Measurements from ENCODE around the gene UBXN7. TPM values are rescaled to one million over a fixed set of nuclear protein-coding genes. Genes with fewer than 3 reads are reported as not detected.
"Not testable (repeated sequence)": the region's sequence is repeated elsewhere in the genome, so short reads cannot be mapped to it uniquely, and the experiment has no call there.

Gene UBXN7
- total RNA-seq, 1 donor from 2014 or later: 15.1 TPM

DNA sequence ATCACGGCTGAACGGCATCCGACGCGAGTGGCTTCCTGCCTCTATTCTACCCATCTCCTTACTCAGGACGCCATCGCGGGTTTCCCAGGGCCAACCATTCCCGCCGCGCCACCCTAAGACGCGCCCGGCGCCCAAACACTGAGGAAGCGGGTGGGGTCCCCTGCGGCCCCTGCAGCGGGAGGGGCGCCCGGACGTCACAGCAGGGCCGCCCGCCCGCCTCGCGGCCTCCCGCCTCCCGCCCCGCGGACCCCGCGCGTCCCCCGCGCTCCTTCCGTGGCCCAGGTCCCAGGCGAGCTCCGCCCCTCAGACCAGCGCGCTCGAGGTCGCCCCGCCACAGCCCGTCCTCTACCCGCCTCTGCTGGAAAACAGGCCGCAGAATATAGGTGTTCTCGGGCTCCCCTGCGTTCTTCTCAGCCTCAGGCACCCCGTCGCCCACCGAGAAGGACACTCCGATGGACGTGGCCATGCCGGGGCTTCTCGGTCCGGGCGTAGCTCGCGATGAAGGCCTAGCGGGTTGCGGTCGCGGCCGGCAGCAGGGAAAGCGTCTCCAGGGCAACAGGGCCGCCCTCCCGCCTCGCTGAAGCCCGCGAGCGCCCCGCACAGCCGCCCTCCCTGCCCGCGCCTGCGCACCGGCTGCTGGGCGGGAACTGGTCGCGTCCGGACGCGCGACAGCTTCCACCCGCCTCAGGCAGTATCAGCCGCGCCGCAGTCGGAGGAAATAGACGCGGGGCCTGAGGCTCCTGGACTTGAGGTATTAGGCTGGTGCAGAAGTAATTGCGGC lies 114.3 kb downstream of the UBXN7 start, which contains the start of gene DYNLT2B:
Gene DYNLT2B (minus strand): TSS at position 554 of the 781 bp plus-strand sequence. CDS start 88 bp downstream, at position 466.
- DNase-seq (ENCODE audit: low read depth in 2 of 2): peak; percentile 95

GRCh38 chr3:196316799-196317686 lies 115.2 kb downstream of the UBXN7 start:
- DNase-seq (ENCODE audit: low read depth in 2 of 2): peak; percentile 18 to 21

- no peak for DNase-seq (ENCODE audit: low read depth in 2 of 2)
Measured at GRCh38 chr3:196315821-196316220, 116.4 kb downstream of the UBXN7 start.

DNA sequence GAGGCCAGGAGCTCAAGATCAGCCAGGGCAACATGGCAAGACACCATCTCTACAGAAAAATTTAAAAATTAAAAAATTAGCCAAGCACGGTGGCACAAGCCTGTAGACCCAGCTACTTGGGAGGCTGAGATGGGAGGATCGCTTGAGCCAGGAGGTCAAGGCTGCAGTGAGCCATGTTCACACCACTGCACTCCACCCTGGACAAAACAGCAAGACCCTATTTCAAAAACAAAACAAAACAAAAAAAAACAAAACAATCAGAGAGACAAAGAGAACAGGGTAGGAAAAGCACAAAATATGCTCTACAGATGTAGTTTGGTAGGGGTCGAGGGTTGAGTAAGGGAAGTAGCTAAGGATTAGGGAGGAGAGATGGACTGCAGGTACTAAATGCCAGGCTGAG lies 117.6 kb downstream of the UBXN7 start:
- no peak for DNase-seq (ENCODE audit: low read depth in 2 of 2)

DNA sequence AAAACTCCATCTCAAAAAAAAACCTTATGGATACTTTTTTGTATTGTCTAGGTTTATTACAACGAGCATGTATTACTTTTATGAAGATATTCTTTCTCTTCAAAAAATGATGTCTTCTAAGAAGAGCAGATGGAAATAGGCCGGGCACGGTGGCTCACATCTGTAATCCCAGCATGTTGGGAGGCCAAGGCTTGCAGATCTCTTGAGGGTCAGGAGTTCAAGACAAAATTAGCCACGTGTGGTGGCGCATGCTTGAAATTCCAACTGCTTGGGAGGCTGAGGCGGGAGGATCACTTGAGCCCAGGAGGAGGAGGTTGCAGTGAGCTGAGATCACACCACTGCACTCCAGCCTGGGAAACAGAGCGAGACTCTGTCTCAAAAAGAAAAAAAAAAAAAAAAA lies 118.1 kb downstream of the UBXN7 start:
- not testable (repeated sequence) for DNase-seq (ENCODE audit: low read depth in 2 of 2)

DNA sequence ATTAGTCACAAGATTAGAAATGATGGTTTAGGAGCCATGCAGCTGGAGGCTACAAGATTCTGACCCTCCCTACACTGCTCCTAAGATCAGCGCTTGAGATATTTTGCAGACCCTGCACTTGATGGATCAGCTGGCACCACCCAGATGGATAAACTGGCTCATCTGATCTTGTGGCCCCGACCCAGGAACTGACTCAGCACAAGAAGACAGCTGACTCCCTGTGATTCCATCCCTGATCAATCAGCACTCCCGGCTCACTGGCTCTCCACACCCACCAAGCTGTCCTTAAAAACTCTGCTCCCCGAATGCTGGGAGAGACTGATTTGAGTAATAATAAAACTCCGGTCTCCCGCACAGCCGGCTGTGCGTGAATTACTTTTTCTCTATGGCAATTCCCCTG lies 129.3 kb downstream of the UBXN7 start:
- DNase-seq (ENCODE audit: low read depth in 2 of 2): not testable (repeated sequence)

- DNase-seq (ENCODE audit: low read depth in 2 of 2): peak in 1 of 2 donors; percentile 49
Measured at GRCh38 chr3:196302551-196302950, 129.7 kb downstream of the UBXN7 start.

DNA sequence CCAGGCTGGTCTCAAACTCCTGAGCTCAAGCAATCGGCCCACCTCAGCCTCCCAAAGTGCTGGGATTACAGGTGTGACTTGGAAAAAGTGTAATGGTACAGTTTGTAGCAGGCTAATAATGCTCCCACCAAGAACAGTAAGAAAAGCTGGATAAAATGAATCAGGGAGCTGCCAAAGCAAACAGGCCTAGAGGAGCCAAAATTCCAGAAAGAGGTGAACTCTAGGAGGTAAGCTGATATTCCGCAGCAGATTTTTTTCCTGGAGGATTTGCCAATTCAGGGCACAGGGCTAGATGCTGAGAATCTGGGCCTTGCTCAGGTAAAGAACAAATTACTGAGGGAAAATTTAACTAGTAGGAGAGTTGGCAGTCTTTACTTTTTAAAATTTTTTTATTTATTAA lies 133.7 kb downstream of the UBXN7 start:
- DNase-seq (ENCODE audit: low read depth in 2 of 2): no peak

Other genes with a start within 250 kb of the UBXN7 start
- not detected in 2 replicates for gene ZDHHC19, start 221.0 kb downstream of the UBXN7 start, total RNA-seq
- gene SLC51A, start 215.9 kb downstream of the UBXN7 start, total RNA-seq: not detected in 2 replicates
- 39.7 and 43.8 TPM in 2 replicates for gene PCYT1A, start 144.7 kb downstream of the UBXN7 start, total RNA-seq
- 5.9 and 6.7 TPM in 2 replicates for gene DYNLT2B, start 114.2 kb downstream of the UBXN7 start, total RNA-seq
- 0.22 TPM in 1 of 2 replicates, not detected in the other for gene TM4SF19, start 94.0 kb downstream of the UBXN7 start, total RNA-seq
- 14.8 and 18.5 TPM in 2 replicates for gene RNF168, start 71.3 kb upstream of the UBXN7 start, total RNA-seq
- gene SMCO1, start 82.9 kb upstream of the UBXN7 start, total RNA-seq: not detected in 2 replicates
- 5.2 and 7.3 TPM in 2 replicates for gene WDR53, start 136.1 kb upstream of the UBXN7 start, total RNA-seq
- gene FBXO45, start 136.2 kb upstream of the UBXN7 start, total RNA-seq: 9.2 and 11.5 TPM in 2 replicates
- gene NRROS, start 207.3 kb upstream of the UBXN7 start, total RNA-seq: 4.8 and 5.7 TPM in 2 replicates